OCI-LY3 (cell line): Measurements from ENCODE around the gene CAST.

Experiments
- H2AFZ ChIP-seq: fragments of 200-600, 300-600 bp; shearing (Covaris generic); 2 replicates; pipeline ENCODE4 v1.6.0; 2014; ENCODE audit warnings: antibody characterized with exemption, low read depth, low read length
- H3K27ac ChIP-seq: fragments of 200-600, 300-600 bp; sonication (generic); 2 replicates; pipeline ENCODE4 v1.5.1; 2014; ENCODE audit warnings: mild to moderate bottlenecking, low read length, moderate library complexity, mixed read lengths
- H3K27me3 ChIP-seq: fragments of 200-600, 300-600 bp; sonication (generic); 2 replicates; pipeline ENCODE4 v1.6.1; 2014; ENCODE audit warnings: low read depth, low read length, mixed read lengths
- H3K36me3 ChIP-seq: fragments of 200-600, 300-600 bp; sonication (generic); replicated peaks from 2 replicates; pipeline ENCODE3; 2014; ENCODE audit warnings: low read depth, low read length, mixed read lengths
- H3K4me1 ChIP-seq: fragments of 300-600, 200-600 bp; sonication (generic); 2 replicates; pipeline ENCODE4 v1.6.1; 2014; ENCODE audit warnings: low read length, mixed read lengths
- H3K4me2 ChIP-seq: fragments of 200-600, 300-600 bp; sonication (generic); 2 replicates; pipeline ENCODE4 v1.6.1; 2014; ENCODE audit warnings: low read length, mixed read lengths
- H3K4me3 ChIP-seq: fragments of 300-600, 200-600 bp; sonication (generic); 2 replicates; pipeline ENCODE4 v1.5.1; 2014; ENCODE audit warnings: antibody characterized with exemption, mild to moderate bottlenecking, low read length, moderate library complexity
- H3K79me2 ChIP-seq: fragments of 300-600, 200-600 bp; shearing (Covaris generic); 2 replicates; pipeline ENCODE4 v1.6.1; 2014; ENCODE audit warnings: mild to moderate bottlenecking, low read length, mixed read lengths
- H3K9ac ChIP-seq: fragments of 300-600, 200-600 bp; shearing (Covaris generic); 2 replicates; pipeline ENCODE4 v1.6.0; 2014; ENCODE audit warnings: mild to moderate bottlenecking, low read length, moderate library complexity
- H3K9me3 ChIP-seq: fragments of 200-600, 300-600 bp; shearing (Covaris generic); 2 replicates; pipeline ENCODE4 v1.6.1; 2014; ENCODE audit warnings: low read length, mixed read lengths; ENCODE audit not compliant: insufficient read depth
- H4K20me1 ChIP-seq: fragments of 200-600, 300-600 bp; sonication (generic); 2 replicates; pipeline ENCODE4 v1.6.1; 2016; ENCODE audit warnings: low read length, mixed read lengths; ENCODE audit not compliant: insufficient read depth
- EZH2phosphoT487 ChIP-seq: fragments of 200-600 bp; shearing (Covaris generic); IDR thresholded peaks from 2 replicates; pipeline ENCODE4 v1.6.1; 2018; ENCODE audit warnings: antibody characterized with exemption, mixed run types, low read depth
- TF ChIP-seq, protein P1 (sequence below): fragments of 200-600, 300-600 bp; sonication (generic); IDR thresholded peaks from 2 replicates; pipeline ENCODE4 v1.5.1; 2014; ENCODE audit warnings: antibody characterized with exemption, low read length, low read depth

CAST gene

DNA sequence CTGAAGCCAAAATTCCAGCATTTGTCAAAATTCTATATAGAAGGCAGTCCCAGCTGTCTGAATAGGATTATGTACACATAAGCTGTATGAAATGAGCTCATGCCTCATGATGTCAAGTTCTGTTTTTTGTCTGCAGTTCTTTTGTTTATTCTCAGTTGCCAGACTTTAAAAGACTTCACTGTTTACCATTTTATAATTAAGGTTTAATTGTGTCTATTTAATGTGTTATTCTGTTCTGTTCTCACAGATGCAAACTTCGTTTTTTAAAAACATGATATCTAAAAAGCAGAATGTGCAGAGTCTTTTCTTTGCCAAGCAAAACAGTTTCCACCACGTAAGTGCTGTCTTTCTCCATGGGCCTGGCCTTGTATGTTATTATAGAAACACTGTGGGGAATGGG is 114.4 kb downstream of the CAST start:
- Histone ChIP-seq H4K20me1 (no peaks in the 10 kb centered on the region), H3K27ac (no peak overlapping the region), H3K27me3 (no peaks in the 10 kb centered on the region), H3K9me3 (no peaks in the 10 kb centered on the region), H3K9ac (no peak overlapping the region), H3K36me3 (peaks cover 54% of the 10 kb centered on the region), H3K4me1 (no peaks in the 10 kb centered on the region), H2AFZ (no peak overlapping the region), H3K4me2 (no peak overlapping the region), H3K4me3 (no peak overlapping the region), H3K79me2 (no peaks in the 10 kb centered on the region)
- TF ChIP-seq, protein P1, sequence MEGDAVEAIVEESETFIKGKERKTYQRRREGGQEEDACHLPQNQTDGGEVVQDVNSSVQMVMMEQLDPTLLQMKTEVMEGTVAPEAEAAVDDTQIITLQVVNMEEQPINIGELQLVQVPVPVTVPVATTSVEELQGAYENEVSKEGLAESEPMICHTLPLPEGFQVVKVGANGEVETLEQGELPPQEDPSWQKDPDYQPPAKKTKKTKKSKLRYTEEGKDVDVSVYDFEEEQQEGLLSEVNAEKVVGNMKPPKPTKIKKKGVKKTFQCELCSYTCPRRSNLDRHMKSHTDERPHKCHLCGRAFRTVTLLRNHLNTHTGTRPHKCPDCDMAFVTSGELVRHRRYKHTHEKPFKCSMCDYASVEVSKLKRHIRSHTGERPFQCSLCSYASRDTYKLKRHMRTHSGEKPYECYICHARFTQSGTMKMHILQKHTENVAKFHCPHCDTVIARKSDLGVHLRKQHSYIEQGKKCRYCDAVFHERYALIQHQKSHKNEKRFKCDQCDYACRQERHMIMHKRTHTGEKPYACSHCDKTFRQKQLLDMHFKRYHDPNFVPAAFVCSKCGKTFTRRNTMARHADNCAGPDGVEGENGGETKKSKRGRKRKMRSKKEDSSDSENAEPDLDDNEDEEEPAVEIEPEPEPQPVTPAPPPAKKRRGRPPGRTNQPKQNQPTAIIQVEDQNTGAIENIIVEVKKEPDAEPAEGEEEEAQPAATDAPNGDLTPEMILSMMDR: no peak
- TF ChIP-seq EZH2phosphoT487: no peak

DNA sequence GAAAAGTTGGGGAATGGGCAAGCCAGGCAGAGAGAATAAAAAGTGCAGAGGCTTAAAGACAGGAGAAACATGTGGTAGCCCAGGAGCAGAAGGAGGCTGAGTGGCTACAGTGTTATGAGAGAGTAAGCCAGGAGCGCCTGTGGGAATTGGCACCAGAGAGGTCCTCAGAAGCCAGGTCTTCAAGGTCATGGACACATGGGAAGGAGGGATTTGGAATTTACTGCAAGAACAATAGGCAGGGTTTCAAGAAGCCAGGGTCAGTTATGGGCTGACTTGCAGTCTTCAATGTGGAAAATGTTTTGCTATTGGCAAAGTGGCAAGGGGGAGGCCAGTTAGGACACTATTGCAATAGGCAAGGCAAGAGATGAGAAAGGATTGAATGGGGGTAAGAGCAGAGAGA is 116.2 kb downstream of the CAST start:
- Histone ChIP-seq H2AFZ (no peak overlapping the region), H3K27me3 (no peaks in the 10 kb centered on the region), H3K36me3 (peaks cover 53% of the 10 kb centered on the region), H3K79me2 (no peaks in the 10 kb centered on the region), H3K9ac (no peak overlapping the region), H3K27ac (no peak overlapping the region), H3K4me2 (no peak overlapping the region), H3K4me1 (no peaks in the 10 kb centered on the region), H4K20me1 (no peaks in the 10 kb centered on the region), H3K9me3 (no peaks in the 10 kb centered on the region), H3K4me3 (no peak overlapping the region)
- TF ChIP-seq EZH2phosphoT487: no peak
- TF ChIP-seq, protein P1: no peak

DNA sequence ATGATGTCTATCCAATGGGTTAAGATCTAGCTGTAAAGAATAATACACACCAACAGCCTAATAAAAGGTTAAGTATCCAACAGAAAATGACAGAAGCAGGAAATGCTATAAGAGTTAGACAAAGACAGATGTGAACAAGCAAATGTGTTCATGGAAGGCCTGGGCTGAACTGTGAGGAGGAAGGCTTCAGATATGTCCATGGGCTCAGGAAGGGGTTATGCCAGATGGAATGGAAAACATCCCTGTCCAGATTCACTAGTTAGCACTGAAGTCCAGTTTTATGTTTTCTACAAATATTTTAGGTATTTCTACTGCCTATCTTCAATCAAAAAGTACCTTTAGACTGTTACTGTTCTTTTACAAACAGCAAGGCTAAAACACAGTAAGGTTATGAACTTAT is 118.5 kb downstream of the CAST start:
- Histone ChIP-seq H3K4me1 (no peaks in the 10 kb centered on the region), H3K27me3 (no peaks in the 10 kb centered on the region), H3K36me3 (peaks cover 48% of the 10 kb centered on the region), H3K27ac (no peak overlapping the region), H3K9ac (no peak overlapping the region), H2AFZ (no peak overlapping the region), H3K9me3 (no peaks in the 10 kb centered on the region), H3K4me3 (no peak overlapping the region), H3K4me2 (no peak overlapping the region), H4K20me1 (no peaks in the 10 kb centered on the region), H3K79me2 (no peaks in the 10 kb centered on the region)
- TF ChIP-seq EZH2phosphoT487: no peak
- TF ChIP-seq, protein P1: no peak

DNA sequence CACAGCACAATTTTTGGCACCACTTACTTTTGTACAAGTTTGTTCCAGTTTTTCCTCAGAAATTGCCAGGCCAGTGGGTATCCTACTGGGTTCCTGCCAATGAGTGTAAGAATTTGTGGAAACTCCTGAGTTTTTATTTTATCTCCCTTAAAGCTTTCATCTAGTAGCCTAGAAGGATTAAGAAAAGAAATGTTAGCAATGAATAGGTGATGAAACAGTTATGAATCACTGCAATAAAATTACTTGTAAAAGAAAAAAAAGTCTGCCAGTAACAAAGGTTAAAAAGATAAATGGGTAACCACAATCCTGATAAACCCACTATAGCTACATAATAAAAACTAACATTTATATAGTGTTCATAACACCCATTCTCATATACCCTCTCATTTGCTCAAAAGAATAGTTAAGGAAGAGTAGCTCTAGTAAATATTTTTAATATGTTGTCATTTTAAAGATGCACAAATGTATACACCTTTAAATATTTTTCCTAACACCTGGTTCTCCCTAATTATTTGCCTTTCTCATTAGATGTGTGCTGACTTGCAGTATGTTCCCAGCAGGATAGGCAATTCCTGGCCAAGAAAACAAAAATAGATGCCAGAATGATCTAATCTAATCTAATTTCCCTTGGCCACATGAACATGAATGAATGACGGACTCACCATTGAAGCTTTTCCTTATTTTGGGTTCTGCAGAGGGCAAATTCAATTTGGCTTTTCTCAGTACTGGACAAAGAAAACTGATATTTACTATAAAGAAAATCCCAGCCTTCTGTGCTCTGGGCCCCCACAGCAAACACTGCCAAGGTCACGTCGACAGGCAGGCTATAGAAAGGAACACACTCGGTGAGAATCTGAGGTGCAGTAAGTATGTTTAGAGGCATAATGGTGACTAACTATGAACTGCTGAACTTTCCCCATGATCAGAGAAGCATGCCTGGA is 119.1 kb downstream of the CAST start:
- Histone ChIP-seq H2AFZ (no peak overlapping the region), H3K4me2 (no peak overlapping the region), H3K27me3 (no peaks in the 10 kb centered on the region), H3K9ac (no peak overlapping the region), H3K27ac (no peak overlapping the region), H3K79me2 (no peaks in the 10 kb centered on the region), H3K4me3 (no peak overlapping the region), H4K20me1 (no peaks in the 10 kb centered on the region), H3K9me3 (no peaks in the 10 kb centered on the region), H3K4me1 (no peaks in the 10 kb centered on the region), H3K36me3 (peaks cover 49% of the 10 kb centered on the region)
- TF ChIP-seq, protein P1: no peak
- TF ChIP-seq EZH2phosphoT487: no peak
